ENCODE results near the gene USP30. TPM values are rescaled to one million over a fixed set of nuclear protein-coding genes. Genes with fewer than 3 reads are reported as not detected.

USP30 gene
- total RNA-seq, 1 donor from 2014 or later: 12.3 TPM

DNA sequence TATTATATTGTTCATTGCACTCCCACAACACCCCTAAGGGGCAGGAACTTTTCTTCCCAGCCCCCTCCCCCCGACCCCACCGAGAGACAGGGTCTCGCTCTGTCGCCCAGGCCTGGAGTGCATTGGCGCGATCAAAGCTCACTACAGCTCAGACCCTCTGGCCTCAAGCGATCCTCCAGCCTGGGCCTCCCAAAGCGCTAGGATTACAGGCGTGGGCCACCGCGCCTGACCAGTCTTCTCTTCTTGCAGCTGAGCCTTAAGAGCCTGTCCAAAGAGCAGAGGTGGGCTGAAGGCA, 44.7 kb downstream of the USP30 start:
- DNase-seq (ENCODE audit: low spot score) (no peak), ATAC-seq (no peak)

GRCh38 chr12:109097435-109098182, 45.2 kb downstream of the USP30 start, which contains the start of gene UNG:
TSS of gene UNG (plus strand) at chr12:109097597. CDS start at chr12:109097680, 83 bp downstream.
- ATAC-seq (peak; percentile 87), DNase-seq (ENCODE audit: low spot score) (peak; percentile 98)

DNA sequence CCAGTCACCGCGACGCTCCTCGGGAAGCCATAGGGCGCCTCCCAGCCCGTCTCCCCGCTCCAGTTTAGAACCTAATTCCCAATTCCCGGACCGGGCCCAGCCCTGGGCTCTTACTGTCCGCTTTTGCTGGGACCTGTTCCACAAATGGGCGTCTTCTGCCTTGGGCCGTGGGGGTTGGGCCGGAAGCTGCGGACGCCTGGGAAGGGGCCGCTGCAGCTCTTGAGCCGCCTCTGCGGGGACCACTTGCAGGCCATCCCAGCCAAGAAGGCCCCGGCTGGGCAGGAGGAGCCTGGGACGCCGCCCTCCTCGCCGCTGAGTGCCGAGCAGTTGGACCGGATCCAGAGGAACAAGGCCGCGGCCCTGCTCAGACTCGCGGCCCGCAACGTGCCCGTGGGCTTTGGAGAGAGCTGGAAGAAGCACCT, 45.8 kb downstream of the USP30 start:
- DNase-seq (ENCODE audit: low spot score) (no peak), ATAC-seq (peak; percentile 50)

GRCh38 chr12:109098651-109099050, 46.3 kb downstream of the USP30 start:
- ATAC-seq: peak; percentile 34
- DNase-seq (ENCODE audit: low spot score): no peak

DNA sequence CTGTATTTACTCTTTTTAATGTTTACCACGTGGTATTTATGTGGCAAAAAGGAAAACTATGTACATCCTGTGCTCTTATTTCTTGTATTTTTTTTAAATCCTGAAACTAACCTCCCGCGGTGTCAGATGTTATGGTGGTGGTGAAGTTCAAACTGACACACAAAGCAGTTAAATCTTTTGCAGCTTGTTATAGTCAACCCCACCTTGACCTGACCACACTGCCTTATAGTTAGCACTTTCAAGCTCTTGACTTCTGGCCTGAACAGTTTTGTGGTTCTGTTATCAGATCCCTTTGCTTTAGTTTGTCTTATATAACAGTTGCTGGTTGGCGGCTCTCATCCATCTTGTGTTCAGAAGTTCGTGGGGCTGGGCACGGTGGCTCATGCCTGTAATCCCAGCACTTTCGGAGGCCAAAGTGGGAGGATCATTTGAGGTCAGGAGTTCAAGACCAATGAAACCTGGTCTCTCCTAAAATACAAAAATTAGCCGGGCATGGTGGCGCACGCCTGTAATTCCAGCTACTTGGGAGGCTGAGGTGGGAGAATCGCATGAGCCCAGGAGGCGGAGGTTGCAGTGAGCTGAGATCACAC, 47.1 kb downstream of the USP30 start:
- ATAC-seq: no peak
- DNase-seq (ENCODE audit: low spot score): no peak

- DNase-seq (ENCODE audit: low spot score): peak; percentile 23
Measured at GRCh38 chr12:109100741-109101140, 48.4 kb downstream of the USP30 start.

DNA sequence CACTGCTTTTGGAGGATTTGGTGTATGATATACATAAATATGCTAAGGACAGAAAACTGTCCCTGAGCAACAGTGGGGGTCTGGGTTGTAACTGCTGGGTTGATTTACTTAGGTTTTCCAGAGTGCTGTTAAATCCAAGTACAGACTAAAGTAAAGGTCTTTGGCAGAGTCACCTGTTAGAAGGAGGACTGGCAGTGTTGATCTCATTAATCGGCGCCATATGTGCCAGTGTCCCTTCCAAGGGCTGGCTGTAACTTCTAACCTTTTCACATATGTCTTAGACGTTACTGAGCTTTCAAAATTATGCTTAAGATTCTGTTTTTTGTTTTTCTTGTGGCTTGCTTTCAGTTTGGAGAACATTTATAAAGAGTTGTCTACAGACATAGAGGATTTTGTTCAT, 50.1 kb downstream of the USP30 start:
- ATAC-seq (no peak), DNase-seq (ENCODE audit: low spot score) (no peak)

More at GRCh38 chr12:109100741-109101140, 48.4 kb downstream of the USP30 start:
- ATAC-seq: no peak

DNA sequence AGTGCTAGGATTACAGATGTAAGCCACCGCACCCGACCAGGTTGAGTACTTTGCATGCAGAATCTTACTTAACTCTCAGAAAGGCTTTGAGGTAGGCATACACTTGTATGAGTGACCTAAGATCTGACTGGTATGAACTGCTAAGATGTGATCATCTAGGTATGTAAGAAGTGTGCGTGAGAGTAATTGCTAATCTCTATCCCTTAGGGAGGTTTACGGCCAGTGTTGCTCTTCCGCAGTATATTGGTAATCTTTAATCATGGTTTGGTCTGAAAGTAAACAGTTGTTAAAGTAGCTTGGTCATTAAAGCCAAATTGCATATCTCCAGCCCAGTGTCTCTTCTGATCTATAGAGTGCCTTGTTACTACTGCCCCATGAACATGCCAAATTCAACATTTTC, 52.8 kb downstream of the USP30 start:
- ATAC-seq (no peak), DNase-seq (ENCODE audit: low spot score) (no peak)

- DNase-seq (ENCODE audit: low spot score) (no peak), ATAC-seq (no peak)
Measured at GRCh38 chr12:109109746-109110350, 57.5 kb downstream of the USP30 start.

DNA sequence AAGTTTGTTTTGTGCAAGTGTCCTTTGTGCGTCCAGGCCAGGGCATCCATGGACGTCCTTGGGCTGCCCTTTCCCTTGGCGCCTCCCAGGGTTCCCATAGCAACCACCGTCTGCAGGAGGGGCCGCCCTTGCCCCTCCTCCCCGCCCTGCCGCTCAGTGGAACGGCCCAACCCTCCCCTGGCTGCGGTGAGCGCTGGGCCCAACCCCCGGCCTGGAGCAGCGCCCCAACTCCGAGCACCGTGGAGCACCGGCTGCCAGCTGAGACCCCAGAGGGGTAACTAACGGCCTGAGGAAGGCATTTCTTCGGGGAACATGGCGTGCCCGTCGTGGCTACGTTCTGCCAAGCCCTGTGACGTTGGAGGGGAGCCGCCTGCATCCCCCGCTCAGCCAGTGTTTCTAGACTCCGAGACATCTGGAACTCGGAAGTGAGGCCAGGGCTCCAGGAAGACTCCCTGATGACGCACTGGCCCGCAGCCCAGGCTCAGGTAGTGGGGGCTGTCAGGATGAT, 58.7 kb downstream of the USP30 start:
- DNase-seq (ENCODE audit: low spot score): peak; percentile 98
- ATAC-seq: peak; percentile 83

- ATAC-seq: peak; percentile 12
- DNase-seq (ENCODE audit: low spot score): no peak
Measured at GRCh38 chr12:109112720-109113465, 60.5 kb downstream of the USP30 start.

DNA sequence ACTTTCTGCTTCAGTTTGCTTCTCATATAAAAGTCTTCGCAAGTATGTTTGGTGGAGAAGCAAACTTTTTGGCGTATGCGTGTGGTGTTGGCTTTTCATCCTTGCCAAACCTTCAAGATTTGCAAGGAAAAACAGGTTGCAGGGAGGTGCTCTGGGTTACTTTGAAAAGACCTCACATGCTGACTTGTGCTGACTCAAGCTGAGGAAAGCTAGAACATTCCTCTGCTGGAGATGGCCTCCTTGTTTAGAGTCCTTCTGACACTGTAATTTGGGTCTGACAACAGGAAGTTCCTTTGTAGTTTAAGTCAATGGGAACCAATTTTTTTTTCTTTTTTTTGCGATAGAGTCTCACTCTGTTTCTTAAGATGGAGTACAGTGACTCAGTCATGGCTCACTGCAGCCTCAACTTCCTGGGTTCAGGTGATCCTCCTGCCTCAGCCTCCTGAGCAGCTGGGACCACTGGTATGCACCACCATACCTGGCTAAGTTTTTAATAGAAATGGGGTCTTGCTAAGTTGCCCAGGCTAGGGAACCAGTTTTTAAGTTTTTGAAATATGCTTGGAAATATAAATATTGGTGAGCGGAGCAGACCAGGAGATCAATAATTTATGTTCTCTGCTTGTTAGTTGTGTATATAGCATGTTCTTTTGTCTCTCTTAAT, 61.4 kb downstream of the USP30 start:
- DNase-seq (ENCODE audit: low spot score) (no peak), ATAC-seq (no peak)

GRCh38 chr12:109114644-109115043, 62.3 kb downstream of the USP30 start:
- ATAC-seq: no peak
- no peak for DNase-seq (ENCODE audit: low spot score)

GRCh38 chr12:109115404-109115757, 63.0 kb downstream of the USP30 start:
- DNase-seq (ENCODE audit: low spot score) (no peak), ATAC-seq (peak; percentile 2)

DNA sequence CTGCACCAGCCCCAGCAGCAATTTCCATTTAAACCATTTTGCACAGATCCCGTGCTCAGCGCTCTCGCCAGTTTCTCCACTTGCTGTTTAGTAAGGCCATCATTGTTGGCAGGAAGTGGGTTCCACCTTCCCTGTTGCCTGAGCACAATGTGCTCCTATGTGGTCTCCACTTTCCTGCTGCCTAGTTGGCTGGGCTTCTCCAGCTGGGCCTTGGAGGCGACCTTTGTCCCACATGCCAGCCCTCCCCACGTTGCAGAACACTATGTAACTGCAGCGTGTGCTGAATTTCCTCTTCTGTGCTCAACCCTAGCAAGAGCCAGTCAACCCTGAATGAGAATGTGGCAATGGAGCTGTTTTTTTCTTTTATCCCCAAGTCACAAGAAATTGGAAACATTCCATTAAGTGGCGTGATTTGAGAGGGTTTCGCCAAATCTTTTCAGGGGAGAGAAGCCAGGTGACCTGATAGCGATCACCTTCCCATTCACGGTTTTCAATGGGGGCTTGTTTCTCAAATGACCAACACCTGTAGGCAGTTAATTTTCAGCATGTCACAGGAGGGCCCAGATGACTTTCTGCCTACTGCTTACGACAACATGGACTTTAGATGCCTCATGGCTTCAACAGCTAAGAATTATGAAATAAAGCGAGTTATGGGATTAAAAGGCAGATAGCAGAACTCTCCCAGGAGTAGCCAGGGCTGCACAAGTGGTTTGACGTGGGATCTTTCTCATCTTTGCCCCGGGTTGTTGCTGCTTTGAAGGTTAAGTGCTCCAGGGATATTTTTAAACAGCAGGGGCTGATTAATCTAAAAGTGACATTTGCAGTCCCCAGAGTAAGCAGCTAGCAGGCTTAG, 63.6 kb downstream of the USP30 start, which contains the start of gene ACACB:
Gene ACACB (plus strand): TSS at position 830 of the 853 bp plus-strand sequence. CDS start 22,819 bp downstream, outside the sequence.
- peak; percentile 93 for DNase-seq (ENCODE audit: low spot score)
- ATAC-seq: peak; percentile 63

DNA sequence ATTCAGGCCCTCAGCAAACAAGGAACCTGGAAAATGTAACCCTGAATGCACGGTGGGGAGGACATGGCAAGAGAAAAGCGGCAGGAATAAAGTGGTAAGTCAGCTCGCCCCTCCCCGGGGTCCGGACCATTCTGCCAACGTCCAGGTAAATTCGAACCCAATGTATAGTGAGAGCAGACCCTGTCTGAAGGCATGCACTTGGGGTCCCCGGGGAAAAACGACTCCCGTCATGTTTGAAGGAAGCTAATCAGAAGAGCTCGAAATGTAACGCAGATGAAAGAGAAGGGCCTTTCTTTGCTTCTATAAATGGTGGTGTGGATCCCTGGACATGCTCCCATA, 64.2 kb downstream of the USP30 start:
- no peak for DNase-seq (ENCODE audit: low spot score)
- ATAC-seq: no peak

DNA sequence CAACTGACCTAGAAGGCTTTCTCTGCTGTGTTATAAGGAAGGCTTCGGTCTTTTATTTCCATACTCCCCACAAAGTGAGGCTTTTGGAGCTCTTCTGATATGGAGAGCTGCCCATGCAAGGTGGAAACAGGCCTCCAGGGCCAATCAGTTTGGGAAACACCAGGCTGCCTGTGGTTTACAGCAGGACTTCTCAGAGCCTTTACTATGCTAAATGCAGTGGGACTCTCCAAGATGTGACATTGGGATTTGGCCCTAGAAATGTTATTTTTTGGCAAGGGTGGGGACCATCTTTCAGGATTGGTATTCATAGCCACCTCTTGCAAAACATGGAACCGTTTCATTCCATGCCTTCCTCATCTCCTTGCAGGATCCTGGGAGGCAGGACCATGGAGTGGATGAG, 67.7 kb downstream of the USP30 start:
- ATAC-seq (no peak), DNase-seq (ENCODE audit: low spot score) (no peak)

- DNase-seq (ENCODE audit: low spot score) (no peak), ATAC-seq (no peak)
Measured at GRCh38 chr12:109120557-109120956, 68.2 kb downstream of the USP30 start.

- ATAC-seq (peak; percentile 69), DNase-seq (ENCODE audit: low spot score) (no peak)
Measured at GRCh38 chr12:109121346-109121880, 69.0 kb downstream of the USP30 start.

Measured in left lobe of liver (tissue), 2 donors.